Cardiac muscle cell (in vitro differentiated cells and primary cell): ENCODE data around the gene NACAD. TPM values are rescaled to one million over a fixed set of nuclear protein-coding genes. Genes with fewer than 3 reads are reported as not detected.
A peak's percentile ranks its signal among the peaks of the same experiment; 100 is the strongest.

Experiments
- DNase-seq, 2 donors: peaks; one replicate each; pipeline versions ENCODE4 v3.0.0 to v3.0.0-alpha.2; 2010 to 2017; ENCODE audit warnings: low read depth in 1 of 2, low spot score in 1 of 2
- H3K27ac ChIP-seq: fragments of 200-600 bp; sonication (generic); 2 replicates; pipeline ENCODE4 v1.5.1; 2016
- H3K27me3 ChIP-seq: fragments of 200-600 bp; sonication (generic); 2 replicates; pipeline ENCODE4 v1.6.0; 2016; ENCODE audit warnings: control low read depth
- H3K36me3 ChIP-seq: fragments of 200-600 bp; sonication (generic); 2 replicates; pipeline ENCODE4 v1.5.1; 2016; ENCODE audit warnings: control low read depth
- H3K4me1 ChIP-seq: fragments of 200-600 bp; sonication (generic); 2 replicates; pipeline ENCODE4 v1.8.1; 2017; ENCODE audit warnings: low read depth, mild to moderate bottlenecking, mixed run types
- H3K4me3 ChIP-seq: fragments of 200-600 bp; sonication (generic); 2 replicates; pipeline ENCODE4 v1.5.1; 2016; ENCODE audit warnings: mild to moderate bottlenecking
- H3K9me3 ChIP-seq: fragments of 200-600 bp; sonication (generic); 2 replicates; pipeline ENCODE4 v1.5.1; 2017; ENCODE audit warnings: low read depth, mild to moderate bottlenecking, control low read depth
- polyA plus RNA-seq: library from polyadenylated mRNA; unstranded; fragments of >200 nt; fragmentation: Nextera tagmentation; extraction: Ambion mirVana; gene quantifications from 2 replicates; pipeline ENCODE4 v1.2.1, GENCODE V29; 2016
- total RNA-seq: library from RNA; depleted of rRNA; stranded (reverse); fragments of >200 nt; gene quantifications from 2 replicates; pipeline ENCODE4 v1.2.3, GENCODE V29; 2016
- TF ChIP-seq, protein P1 (sequence below): IDR thresholded peaks from 2 replicates; pipeline ENCODE4 v1.5.1; 2012; ENCODE audit warnings: low read depth, mild to moderate bottlenecking, low read length

NACAD gene
- total and polyA plus RNA-seq, 2 experiments from 2014 or later, result 1.3 to 2.1 TPM

DNA sequence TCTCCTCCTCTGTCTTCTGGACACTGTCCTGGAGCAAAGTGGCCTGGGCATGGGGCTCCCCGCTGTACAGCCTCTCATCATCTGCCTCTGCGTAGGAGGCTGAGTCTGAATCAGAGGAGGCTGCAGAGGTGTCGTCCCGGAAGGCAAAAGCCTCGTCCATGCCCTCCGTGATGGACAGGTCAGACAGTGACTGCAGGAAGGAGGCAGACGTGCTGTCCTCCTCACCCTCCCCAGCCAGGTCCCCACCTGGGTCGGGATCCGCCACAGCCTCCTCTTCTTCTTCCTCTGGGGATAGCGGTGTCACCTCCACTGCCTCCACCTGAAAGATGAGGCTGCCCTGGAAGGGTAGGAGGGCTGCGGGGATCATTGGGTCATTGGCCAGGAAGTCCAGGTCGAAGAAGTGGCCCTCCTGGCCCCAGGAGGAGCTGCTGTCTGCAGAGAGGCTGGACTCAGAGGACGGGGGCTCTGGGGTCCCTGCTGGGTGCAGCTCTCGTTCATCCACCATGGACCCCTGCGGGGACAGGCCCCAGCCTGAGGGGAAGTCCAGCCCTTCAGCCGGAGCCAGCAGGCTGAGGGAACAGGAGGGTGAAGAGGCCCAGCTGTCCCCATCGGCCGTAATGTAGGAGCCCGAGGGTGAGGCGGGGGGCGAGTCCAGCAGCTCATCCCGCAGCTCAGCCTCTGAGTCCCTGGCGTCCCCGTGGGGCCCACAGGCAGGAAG is 3.7 kb downstream of the NACAD start:
- DNase-seq, result no peak
- no peaks in the 10 kb centered on the region for H3K36me3 ChIP-seq
- H3K4me1 ChIP-seq, result no peaks in the 10 kb centered on the region
- H3K27ac ChIP-seq, result no peak overlapping the region
- peaks cover 25% of the 10 kb centered on the region for H3K27me3 ChIP-seq
- H3K9me3 ChIP-seq, result no peaks in the 10 kb centered on the region
- H3K4me3 ChIP-seq, result no peak overlapping the region
- TF ChIP-seq, protein P1, sequence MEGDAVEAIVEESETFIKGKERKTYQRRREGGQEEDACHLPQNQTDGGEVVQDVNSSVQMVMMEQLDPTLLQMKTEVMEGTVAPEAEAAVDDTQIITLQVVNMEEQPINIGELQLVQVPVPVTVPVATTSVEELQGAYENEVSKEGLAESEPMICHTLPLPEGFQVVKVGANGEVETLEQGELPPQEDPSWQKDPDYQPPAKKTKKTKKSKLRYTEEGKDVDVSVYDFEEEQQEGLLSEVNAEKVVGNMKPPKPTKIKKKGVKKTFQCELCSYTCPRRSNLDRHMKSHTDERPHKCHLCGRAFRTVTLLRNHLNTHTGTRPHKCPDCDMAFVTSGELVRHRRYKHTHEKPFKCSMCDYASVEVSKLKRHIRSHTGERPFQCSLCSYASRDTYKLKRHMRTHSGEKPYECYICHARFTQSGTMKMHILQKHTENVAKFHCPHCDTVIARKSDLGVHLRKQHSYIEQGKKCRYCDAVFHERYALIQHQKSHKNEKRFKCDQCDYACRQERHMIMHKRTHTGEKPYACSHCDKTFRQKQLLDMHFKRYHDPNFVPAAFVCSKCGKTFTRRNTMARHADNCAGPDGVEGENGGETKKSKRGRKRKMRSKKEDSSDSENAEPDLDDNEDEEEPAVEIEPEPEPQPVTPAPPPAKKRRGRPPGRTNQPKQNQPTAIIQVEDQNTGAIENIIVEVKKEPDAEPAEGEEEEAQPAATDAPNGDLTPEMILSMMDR, result no peak

DNA sequence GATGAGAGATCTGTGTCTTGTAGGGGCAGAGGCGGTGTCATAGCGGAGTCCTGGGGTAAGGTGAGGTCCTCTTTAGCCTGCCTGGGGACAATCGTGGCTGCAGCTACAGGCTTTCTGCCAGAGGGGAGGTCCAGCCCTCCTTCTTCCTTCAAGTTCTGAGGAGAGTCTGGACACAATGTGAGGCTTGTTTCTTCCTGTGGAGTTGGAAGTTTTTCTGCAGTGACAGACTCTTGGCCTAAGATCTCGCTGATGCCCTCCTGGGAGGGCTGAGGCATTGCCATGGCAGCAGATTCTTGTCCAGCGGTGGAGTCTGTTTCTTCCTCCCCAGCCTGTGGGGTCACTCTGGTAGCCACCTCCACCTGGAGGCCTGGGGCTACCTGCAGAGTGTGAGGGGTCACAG is 4.4 kb downstream of the NACAD start:
- H3K4me1 ChIP-seq, result no peaks in the 10 kb centered on the region
- no peak overlapping the region for H3K4me3 ChIP-seq
- H3K36me3 ChIP-seq, result no peaks in the 10 kb centered on the region
- no peak for DNase-seq
- no peak overlapping the region for H3K27ac ChIP-seq
- peaks cover 18% of the 10 kb centered on the region for H3K27me3 ChIP-seq
- H3K9me3 ChIP-seq, result no peaks in the 10 kb centered on the region
- TF ChIP-seq, protein P1, result no peak

DNA sequence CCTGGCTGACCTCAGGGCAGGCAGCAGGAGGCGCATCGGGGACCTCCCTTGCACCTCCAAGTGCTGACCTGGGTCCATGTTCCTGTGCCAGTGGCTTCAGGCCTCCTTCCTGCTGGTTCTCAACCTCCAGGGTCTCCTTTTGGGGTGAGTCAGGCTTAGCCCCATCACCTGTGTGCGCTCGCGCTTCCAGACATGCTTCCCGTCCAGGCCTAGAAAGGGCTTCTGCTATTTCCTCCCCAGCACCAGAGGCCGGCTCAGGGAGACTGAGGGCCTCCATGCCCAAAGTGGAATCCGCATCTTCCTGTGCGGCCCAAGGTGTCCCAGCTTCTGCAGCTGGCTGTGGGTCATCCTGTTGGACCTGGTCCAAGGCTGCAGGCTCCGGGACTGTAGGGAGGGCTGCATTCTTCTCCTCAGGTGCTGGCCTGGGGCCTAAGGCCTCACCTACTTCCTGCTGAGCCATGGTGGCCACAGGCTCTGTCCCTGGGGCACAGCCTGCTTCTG is 5.9 kb downstream of the NACAD start:
- TF ChIP-seq, protein P1, result no peak
- H3K27me3 ChIP-seq, result peaks cover 4% of the 10 kb centered on the region
- DNase-seq, result no peak
- no peaks in the 10 kb centered on the region for H3K36me3 ChIP-seq
- H3K4me3 ChIP-seq, result no peak overlapping the region
- H3K9me3 ChIP-seq, result no peaks in the 10 kb centered on the region
- H3K4me1 ChIP-seq, result no peaks in the 10 kb centered on the region
- H3K27ac ChIP-seq, result no peak overlapping the region

DNA sequence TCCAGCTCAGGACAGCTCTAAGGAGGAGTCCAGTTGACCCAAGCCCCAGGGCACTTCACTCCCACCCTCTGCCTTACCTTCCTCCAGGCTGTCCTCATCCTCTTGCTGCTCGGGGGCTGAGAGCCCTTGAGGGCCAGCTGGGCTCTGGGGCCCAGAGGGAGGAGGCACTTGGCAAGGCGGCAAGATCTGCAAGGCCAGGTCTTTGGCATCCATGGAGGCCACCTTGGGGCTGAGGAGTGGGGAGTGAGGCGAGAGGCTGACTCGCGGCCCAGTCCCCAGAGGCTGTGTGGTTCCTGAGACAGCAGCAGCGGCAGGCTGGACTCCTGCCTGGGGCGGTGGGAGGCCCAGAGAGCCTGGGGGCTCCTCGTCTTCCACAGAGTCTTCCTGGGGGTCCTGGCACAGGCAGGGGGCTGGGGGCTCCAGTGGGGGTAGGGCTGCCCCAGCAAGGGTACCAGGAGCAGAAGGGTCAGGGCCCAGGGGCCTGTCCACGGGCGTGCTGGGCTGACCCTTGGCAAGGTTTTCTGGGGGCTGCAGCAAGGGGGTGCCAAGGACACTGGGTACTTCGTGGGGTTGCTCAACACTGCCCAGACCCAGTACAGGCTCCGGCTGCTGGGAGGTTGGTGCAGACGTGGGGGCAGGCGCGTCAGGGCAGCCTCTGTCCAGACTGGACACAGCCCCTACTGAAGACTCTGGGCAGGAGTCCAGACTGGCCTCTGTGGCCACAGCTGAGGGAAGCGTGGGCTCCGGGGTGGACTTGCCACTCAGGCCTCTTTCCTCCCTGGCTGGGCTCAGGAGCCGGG is 6.5 kb downstream of the NACAD start:
- TF ChIP-seq, protein P1, result no peak
- Histone ChIP-seq H3K36me3 (no peaks in the 10 kb centered on the region), H3K4me3 (no peak overlapping the region), H3K27me3 (no peaks in the 10 kb centered on the region), H3K4me1 (no peaks in the 10 kb centered on the region), H3K9me3 (no peaks in the 10 kb centered on the region), H3K27ac (no peak overlapping the region)
- DNase-seq, result peak in 1 of 2 donors; percentile 68

DNA sequence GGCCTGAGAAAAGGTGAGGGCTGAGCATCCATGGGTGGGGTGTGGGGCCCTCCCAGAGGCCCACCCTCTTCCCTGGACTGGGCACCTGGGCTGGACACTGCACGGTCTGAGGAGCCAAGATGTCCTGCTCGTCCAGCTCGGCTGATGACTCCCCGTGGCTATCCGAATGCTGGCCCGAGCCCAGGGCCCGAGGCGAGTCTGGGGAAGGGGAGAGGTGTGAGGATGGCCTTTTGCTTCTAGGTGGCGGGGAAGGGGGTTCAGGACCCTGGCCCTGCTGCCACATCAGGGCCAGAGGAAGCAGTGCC is 7.1 kb downstream of the NACAD start:
- H3K27ac ChIP-seq, result no peak overlapping the region
- no peak for DNase-seq
- H3K9me3 ChIP-seq, result no peaks in the 10 kb centered on the region
- no peaks in the 10 kb centered on the region for H3K36me3 ChIP-seq
- TF ChIP-seq, protein P1, result no peak
- no peaks in the 10 kb centered on the region for H3K27me3 ChIP-seq
- no peak overlapping the region for H3K4me3 ChIP-seq
- H3K4me1 ChIP-seq, result no peaks in the 10 kb centered on the region
